HCT116 (cell line): Measurements from ENCODE around the gene ABHD3. TPM values are rescaled to one million over a fixed set of nuclear protein-coding genes. Genes with fewer than 3 reads are reported as not detected.
"Not testable (repeated sequence)": the region's sequence is repeated elsewhere in the genome, so short reads cannot be mapped to it uniquely, and the experiment has no call there.

Experiments
- ATAC-seq: fragments of 200-7000 bp; cut with Tn5 transposase; 2 replicates; pipeline ENCODE4 v1.9.1; 2020; ENCODE audit warnings: mild to moderate bottlenecking, moderate library complexity
- BruUV-seq: library from RNA; stranded (reverse); fragments of 400-500 nt; replicated peaks from 2 replicates; lab custom pipeline; 2021; lab: Mats Ljungman, UMichigan
- CTCF ChIA-PET: fragments of 300-600 bp; sonication (Branson Sonifier 250); formaldehyde crosslinking; loops from one replicate; lab custom pipeline; 2021; ENCODE audit warnings: antibody characterized with exemption; lab: Charles Lee
- POLR2A ChIA-PET: fragments of 300-600, 350-600 bp; sonication (Branson Sonifier 250); formaldehyde crosslinking; loops from one replicate; lab custom pipeline; 2021; ENCODE audit warnings: antibody characterized with exemption; lab: Charles Lee
- RAD21 ChIA-PET, 2 experiments: fragments of 300-600 bp; sonication (Branson Sonifier 250); formaldehyde crosslinking; loops; one replicate each; lab custom pipeline; 2023; ENCODE audit warnings: low total read pairs in 2 of 2; ENCODE audit not compliant: uncharacterized antibody in 2 of 2, unreplicated experiment in 2 of 2, low non-redundant PET in 1 of 2; lab: Charles Lee
- DNase-seq: peaks from one replicate; pipeline ENCODE4 v3.0.0-alpha.2; 2010; ENCODE audit warnings: low read depth, low spot score
- H2AFZ ChIP-seq: fragments of 200-600 bp; shearing (Covaris generic), sonication (generic); 2 replicates; pipeline ENCODE4 v1.6.1; 2017; ENCODE audit warnings: low read depth, mixed run types, mixed read lengths, antibody characterized with exemption, low read length; ENCODE audit not compliant: poor library complexity, severe bottlenecking
- H3K27ac ChIP-seq: 2 replicates; pipeline ENCODE4 v1.5.1; 2012; ENCODE audit warnings: low read depth, low read length
- H3K27me3 ChIP-seq: fragments of 200-600 bp; sonication (generic); 2 replicates; pipeline ENCODE4 v1.6.1; 2016; ENCODE audit warnings: mixed run types, low read length, mixed read lengths; ENCODE audit not compliant: insufficient read depth
- H3K36me3 ChIP-seq, 2 experiments: fragments of 200-500 bp in 1 of 2; fragments of 200-600 bp in 1 of 2; sonication (Bioruptor generic) in 1 of 2; sonication (generic) in 1 of 2; 2 replicates each; pipeline versions ENCODE4 v1.5.1 to v1.6.1; 2014 to 2016; ENCODE audit warnings: low read length in 2 of 2, inconsistent platforms in 1 of 2, mixed read lengths in 1 of 2, mixed run types in 1 of 2; ENCODE audit not compliant: insufficient read depth in 2 of 2, control insufficient read depth in 1 of 2
- H3K4me1 ChIP-seq, 2 experiments: fragments of 200-600 bp in 1 of 2; sonication (generic) in 1 of 2; 2 replicates each; pipeline versions ENCODE4 v1.5.1 to v1.6.1; 2012 to 2017; ENCODE audit warnings: low read length in 2 of 2, inconsistent platforms in 1 of 2, mild to moderate bottlenecking in 1 of 2, mixed read lengths in 1 of 2, mixed run types in 1 of 2, moderate library complexity in 1 of 2; ENCODE audit not compliant: insufficient read depth in 2 of 2, control insufficient read depth in 1 of 2
- H3K4me2 ChIP-seq: fragments of 200-600 bp; sonication (generic); 2 replicates; pipeline ENCODE4 v1.6.1; 2017; ENCODE audit warnings: mixed run types, low read length, mixed read lengths
- H3K4me3 ChIP-seq, 2 experiments: fragments of 200-600 bp in 1 of 2; sonication (generic) in 1 of 2; replicated peaks in 1 of 2; 2 replicates each; pipeline ENCODE4 v1.5.1; 2011 to 2016; ENCODE audit warnings: low read length in 2 of 2, control low read depth in 1 of 2, low read depth in 1 of 2, mild to moderate bottlenecking in 1 of 2, mixed read lengths in 1 of 2, mixed run types in 1 of 2
- H3K79me2 ChIP-seq: fragments of 200-600 bp; sonication (generic); 2 replicates; pipeline ENCODE4 v1.6.1; 2017; ENCODE audit warnings: mild to moderate bottlenecking, mixed run types, low read length, moderate library complexity, mixed read lengths; ENCODE audit not compliant: insufficient read depth
- H3K9ac ChIP-seq: fragments of 200-600 bp; sonication (generic); 2 replicates; pipeline ENCODE4 v1.6.1; 2016; ENCODE audit warnings: low read length, mixed read lengths
- H3K9me2 ChIP-seq: fragments of 200-600 bp; sonication (generic), shearing (Covaris generic); 2 replicates; pipeline ENCODE4 v1.6.1; 2017; ENCODE audit warnings: mixed run types, mild to moderate bottlenecking, moderate library complexity; ENCODE audit not compliant: insufficient read depth
- H3K9me3 ChIP-seq, 2 experiments: fragments of 200-500 bp in 1 of 2; fragments of 200-600 bp in 1 of 2; sonication (Bioruptor generic) in 1 of 2; sonication (generic) in 1 of 2; 2 replicates each; pipeline ENCODE4 v1.6.1; 2014 to 2017; ENCODE audit warnings: low read length in 2 of 2, mixed read lengths in 2 of 2, inconsistent platforms in 1 of 2, low read depth in 1 of 2, mild to moderate bottlenecking in 1 of 2, mixed run types in 1 of 2, moderate library complexity in 1 of 2; ENCODE audit not compliant: control insufficient read depth in 1 of 2, insufficient read depth in 1 of 2
- H4K20me1 ChIP-seq: fragments of 200-600 bp; sonication (generic), shearing (Covaris generic); 2 replicates; pipeline ENCODE4 v1.6.1; 2017; ENCODE audit warnings: mixed run types, mild to moderate bottlenecking, moderate library complexity; ENCODE audit not compliant: insufficient read depth
- CBX3 ChIP-seq: IDR thresholded peaks from 2 replicates; pipeline ENCODE4 v1.6.1; 2012; ENCODE audit warnings: low read depth
- CEBPB ChIP-seq: IDR thresholded peaks from 2 replicates; pipeline ENCODE4 v1.6.1; 2012; ENCODE audit warnings: low read depth
- EGR1 ChIP-seq: IDR thresholded peaks from 2 replicates; pipeline ENCODE4 v1.6.1; 2012; ENCODE audit warnings: low read depth
- ELF1 ChIP-seq: IDR thresholded peaks from 2 replicates; pipeline ENCODE4 v1.6.1; 2012; ENCODE audit warnings: low read depth, borderline replicate concordance
- EZH2 ChIP-seq: fragments of 200-600 bp; sonication (generic); IDR thresholded peaks from 2 replicates; pipeline ENCODE4 v1.6.1; 2017; ENCODE audit warnings: antibody characterized with exemption, mixed run types
- FOSL1 ChIP-seq: IDR thresholded peaks from 2 replicates; pipeline ENCODE4 v1.6.1; 2012; ENCODE audit warnings: low read depth
- JUND ChIP-seq: IDR thresholded peaks from 2 replicates; pipeline ENCODE4 v1.6.1; 2012
- MAX ChIP-seq: IDR thresholded peaks from 2 replicates; pipeline ENCODE4 v1.6.1; 2012
- POLR2A ChIP-seq: IDR thresholded peaks from 2 replicates; pipeline ENCODE4 v1.7.0; 2011; ENCODE audit warnings: borderline replicate concordance; ENCODE audit not compliant: insufficient read depth, insufficient read length; ENCODE audit errors: extremely low read depth
- RAD21 ChIP-seq: IDR thresholded peaks from 2 replicates; pipeline ENCODE4 v1.6.1; 2012; ENCODE audit warnings: low read depth, mild to moderate bottlenecking
- SP1 ChIP-seq: IDR thresholded peaks from 2 replicates; pipeline ENCODE4 v1.6.1; 2012; ENCODE audit warnings: low read depth
- SRF ChIP-seq: IDR thresholded peaks from 2 replicates; pipeline ENCODE4 v1.6.1; 2012; ENCODE audit warnings: low read depth
- YY1 ChIP-seq: IDR thresholded peaks from 2 replicates; pipeline ENCODE4 v1.6.1; 2011; ENCODE audit warnings: low read length, low read depth, moderate library complexity, mild to moderate bottlenecking; ENCODE audit not compliant: insufficient replicate concordance; ENCODE audit errors: extremely low read depth
- intact Hi-C: fragments of 100-400 bp; cut with micrococcal nuclease; formaldehyde crosslinking; loops from 2 replicates; pipeline ENCODE4 v1.10.0; 2022
- total RNA-seq: library from RNA; stranded (reverse); gene quantifications from one replicate; pipeline ENCODE4 v1.2.1, GENCODE V29; 2021; ENCODE audit not compliant: unreplicated experiment
- TF ChIP-seq, protein P1 (sequence below): IDR thresholded peaks from 2 replicates; pipeline ENCODE4 v1.6.1; 2012
- TF ChIP-seq, protein P2 (sequence below): IDR thresholded peaks from 2 replicates; pipeline ENCODE4 v1.6.1; 2011; ENCODE audit warnings: mild to moderate bottlenecking, low read length, moderate library complexity; ENCODE audit not compliant: insufficient replicate concordance; ENCODE audit errors: extremely low read depth

ABHD3 gene
- total RNA-seq, 1 experiment from 2014 or later: 29.9 TPM

- ATAC-seq: peak; percentile 57
- POLR2A ChIA-PET: interaction anchor here (0.9 to 1.1 kb wide), 2 partner anchors 63 to 65 kb away, joined by 3 read pairs; partner anchors contain the start of genes MIB1 and SNRPD1
Measured at GRCh38 chr18:21675354-21675753, 29.2 kb downstream of the ABHD3 start.

GRCh38 chr18:21672521-21673267, 31.9 kb downstream of the ABHD3 start:
- peak overlapping the region; percentile 69 for H3K4me2 ChIP-seq
- peak; percentile 75 for TF ChIP-seq MAX
- no peak for TF ChIP-seq ELF1
- TF ChIP-seq FOSL1: peak; percentile 75
- TF ChIP-seq EZH2: no peak
- TF ChIP-seq EGR1: no peak
- TF ChIP-seq CBX3: peak; percentile 75
- TF ChIP-seq, protein P1, sequence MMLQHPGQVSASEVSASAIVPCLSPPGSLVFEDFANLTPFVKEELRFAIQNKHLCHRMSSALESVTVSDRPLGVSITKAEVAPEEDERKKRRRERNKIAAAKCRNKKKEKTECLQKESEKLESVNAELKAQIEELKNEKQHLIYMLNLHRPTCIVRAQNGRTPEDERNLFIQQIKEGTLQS: no peak
- TF ChIP-seq, protein P2, sequence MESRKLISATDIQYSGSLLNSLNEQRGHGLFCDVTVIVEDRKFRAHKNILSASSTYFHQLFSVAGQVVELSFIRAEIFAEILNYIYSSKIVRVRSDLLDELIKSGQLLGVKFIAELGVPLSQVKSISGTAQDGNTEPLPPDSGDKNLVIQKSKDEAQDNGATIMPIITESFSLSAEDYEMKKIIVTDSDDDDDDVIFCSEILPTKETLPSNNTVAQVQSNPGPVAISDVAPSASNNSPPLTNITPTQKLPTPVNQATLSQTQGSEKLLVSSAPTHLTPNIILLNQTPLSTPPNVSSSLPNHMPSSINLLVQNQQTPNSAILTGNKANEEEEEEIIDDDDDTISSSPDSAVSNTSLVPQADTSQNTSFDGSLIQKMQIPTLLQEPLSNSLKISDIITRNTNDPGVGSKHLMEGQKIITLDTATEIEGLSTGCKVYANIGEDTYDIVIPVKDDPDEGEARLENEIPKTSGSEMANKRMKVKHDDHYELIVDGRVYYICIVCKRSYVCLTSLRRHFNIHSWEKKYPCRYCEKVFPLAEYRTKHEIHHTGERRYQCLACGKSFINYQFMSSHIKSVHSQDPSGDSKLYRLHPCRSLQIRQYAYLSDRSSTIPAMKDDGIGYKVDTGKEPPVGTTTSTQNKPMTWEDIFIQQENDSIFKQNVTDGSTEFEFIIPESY: no peak
- TF ChIP-seq JUND: peak; percentile 74
- TF ChIP-seq SRF: peak; percentile 52; the same call in 1 of the 2 replicates
- peak; percentile 60 for TF ChIP-seq CEBPB
- peak; percentile 53 for TF ChIP-seq YY1
- no peak for TF ChIP-seq POLR2A
- peak; percentile 48 for TF ChIP-seq RAD21

More at GRCh38 chr18:21675354-21675753, 29.2 kb downstream of the ABHD3 start:
- H3K4me2 ChIP-seq: peak overlapping the region; percentile 76
- H3K27me3 ChIP-seq, intact Hi-C loops, H3K9me2 ChIP-seq, RAD21 ChIA-PET, H3K79me2 ChIP-seq, BruUV-seq, H3K36me3 ChIP-seq, H2AFZ ChIP-seq, H3K9me3 ChIP-seq, H4K20me1 ChIP-seq: not testable (repeated sequence)
- peak overlapping the region; percentile 66 for H3K27ac ChIP-seq
- CTCF ChIA-PET: interaction anchor here (1.4 kb wide), 1 partner anchor 29 kb away, joined by 4 read pairs; the partner anchor contains the start of gene ABHD3
- peak; percentile 53 for DNase-seq
- TF ChIP-seq SP1 (peak; percentile 68), MAX (peak; percentile 32; the same call in 1 of the 2 replicates), EGR1 (peak; percentile 83), CBX3 (peak; percentile 64; the same call in 1 of the 2 replicates), FOSL1 (peak; percentile 76; the same call in 1 of the 2 replicates), JUND (peak; percentile 72)
- peak overlapping the region; percentile 16; the same call in 1 of the 2 replicates for H3K9ac ChIP-seq
- peak overlapping the region in 1 of 2 experiments; percentile 15; a peak in 1 of 4 replicates for H3K4me3 ChIP-seq
- peaks cover 56 to 67% of the 10 kb centered on the region in 2 experiments for H3K4me1 ChIP-seq

More at GRCh38 chr18:21672521-21673267, 31.9 kb downstream of the ABHD3 start:
- Histone ChIP-seq H3K79me2 (no peaks in the 10 kb centered on the region), H3K4me3 (peak overlapping the region in 1 of 2 experiments; percentile 3; a peak in 1 of 4 replicates), H3K9me3 (no peaks in the 10 kb centered on the region), H4K20me1 (no peaks in the 10 kb centered on the region), H3K9ac (peak overlapping the region; percentile 47), H3K27me3 (no peaks in the 10 kb centered on the region), H3K36me3 (peaks cover 0 to 4% of the 10 kb centered on the region in 2 experiments; a peak in 1 of 4 replicates), H2AFZ (no peak overlapping the region), H3K4me1 (peaks cover 72 to 90% of the 10 kb centered on the region in 2 experiments), H3K27ac (peak overlapping the region; percentile 73), H3K9me2 (no peaks in the 10 kb centered on the region)
- DNase-seq: peak; percentile 93
- BruUV-seq: no TSS peak
- ChIA-PET CTCF (no interaction called here), RAD21 (interaction anchor here in 1 of 2 experiments (0.9 kb wide), 1 partner anchor 31 kb away, joined by 3 read pairs; no protein-coding TSS in a partner anchor), POLR2A (interaction anchor here (1.1 to 1.3 kb wide), 2 partner anchors 32 to 60 kb away, joined by 3 to 5 read pairs; partner anchors contain the start of gene ABHD3)
- intact Hi-C loops: loop anchor here (2.0 kb wide), 1 partner anchor 32 kb away; the partner anchor contains the start of gene ABHD3
- peak; percentile 87 for ATAC-seq
